Cardiac fibroblast (primary cell): ENCODE measurements around the gene CXCR4.

Experiments
- DNase-seq, 2 donors: peaks; one replicate each; pipeline versions ENCODE4 v3.0.0 to v3.0.0-alpha.2; 2010; ENCODE audit warnings: low read depth in 2 of 2
- H3K4me3 ChIP-seq, 2 donors: replicated peaks in 1 of 2; 1 replicate in 1 of 2; 2 replicates in 1 of 2; pipeline ENCODE4 v1.5.1; 2011; ENCODE audit warnings: low read depth in 2 of 2, low read length in 2 of 2, mild to moderate bottlenecking in 2 of 2, moderate library complexity in 1 of 2
- CTCF ChIP-seq: IDR thresholded peaks from one replicate; pipeline ENCODE4 v1.5.1; 2011; ENCODE audit warnings: low read depth, mild to moderate bottlenecking, low read length, inconsistent platforms

Gene CXCR4

GRCh38 chr2:136116151-136116812 lies 1.7 kb downstream of the CXCR4 start:
- peak overlapping the region; percentile 6 to 46 for H3K4me3 ChIP-seq
- DNase-seq: peak; percentile 5 to 22
- TF ChIP-seq CTCF: no peak

GRCh38 chr2:136115183-136115761 lies 2.7 kb downstream of the CXCR4 start:
- no peak overlapping the region for H3K4me3 ChIP-seq
- no peak for TF ChIP-seq CTCF
- DNase-seq: no peak

GRCh38 chr2:136114382-136114781 lies 3.6 kb downstream of the CXCR4 start:
- no peak overlapping the region for H3K4me3 ChIP-seq
- TF ChIP-seq CTCF: no peak
- no peak for DNase-seq

- no peak for DNase-seq
- no peak overlapping the region for H3K4me3 ChIP-seq
- no peak for TF ChIP-seq CTCF
Measured at GRCh38 chr2:136113209-136113971, 4.6 kb downstream of the CXCR4 start.

- DNase-seq: no peak
- no peak overlapping the region for H3K4me3 ChIP-seq
- no peak for TF ChIP-seq CTCF
Measured at GRCh38 chr2:136112317-136113208, 5.4 kb downstream of the CXCR4 start.

GRCh38 chr2:136111711-136112110 lies 6.2 kb downstream of the CXCR4 start:
- H3K4me3 ChIP-seq: no peak overlapping the region
- no peak for TF ChIP-seq CTCF
- no peak for DNase-seq
